A673 (cell line): ENCODE results near the gene EFHD2.
"Not testable (repeated sequence)": the region's sequence is repeated elsewhere in the genome, so short reads cannot be mapped to it uniquely, and the experiment has no call there.

ENCODE experiments used
- EZH2 ChIP-seq: fragments of 200-600 bp; sonication (generic); IDR thresholded peaks from 2 replicates; pipeline ENCODE4 v1.6.1; 2017; ENCODE audit warnings: borderline replicate concordance, low read depth, mild to moderate bottlenecking, mixed read lengths, antibody characterized with exemption, low read length; ENCODE audit not compliant: poor library complexity, severe bottlenecking
- TF ChIP-seq, protein P1 (sequence below): fragments of 300-800, 200-600 bp; sonication (generic); conservative IDR thresholded peaks from 2 replicates; pipeline ENCODE4 v1.5.1; 2017; ENCODE audit warnings: low read depth, mild to moderate bottlenecking, antibody characterized with exemption, low read length, moderate library complexity, mixed read lengths

DNA sequence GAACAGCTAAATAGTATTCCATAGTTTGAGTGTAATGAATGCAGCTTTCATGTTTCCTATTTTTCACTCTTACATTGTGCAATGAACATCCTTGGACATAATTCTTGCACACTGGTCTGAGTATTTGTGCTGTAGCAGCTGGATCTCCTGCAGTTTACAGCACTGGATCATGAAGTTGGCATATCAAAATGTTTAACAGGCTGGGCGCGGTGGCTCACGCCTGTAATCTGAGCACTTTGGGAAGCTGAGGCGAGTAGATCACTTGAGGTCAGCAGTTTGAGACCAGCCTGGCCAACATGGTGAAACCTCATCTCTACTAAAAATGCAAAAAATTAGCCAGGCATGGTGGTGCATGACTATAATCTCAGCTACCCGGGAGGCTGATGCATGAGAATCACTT, 61.4 kb downstream of the EFHD2 start:
- TF ChIP-seq, protein P1, sequence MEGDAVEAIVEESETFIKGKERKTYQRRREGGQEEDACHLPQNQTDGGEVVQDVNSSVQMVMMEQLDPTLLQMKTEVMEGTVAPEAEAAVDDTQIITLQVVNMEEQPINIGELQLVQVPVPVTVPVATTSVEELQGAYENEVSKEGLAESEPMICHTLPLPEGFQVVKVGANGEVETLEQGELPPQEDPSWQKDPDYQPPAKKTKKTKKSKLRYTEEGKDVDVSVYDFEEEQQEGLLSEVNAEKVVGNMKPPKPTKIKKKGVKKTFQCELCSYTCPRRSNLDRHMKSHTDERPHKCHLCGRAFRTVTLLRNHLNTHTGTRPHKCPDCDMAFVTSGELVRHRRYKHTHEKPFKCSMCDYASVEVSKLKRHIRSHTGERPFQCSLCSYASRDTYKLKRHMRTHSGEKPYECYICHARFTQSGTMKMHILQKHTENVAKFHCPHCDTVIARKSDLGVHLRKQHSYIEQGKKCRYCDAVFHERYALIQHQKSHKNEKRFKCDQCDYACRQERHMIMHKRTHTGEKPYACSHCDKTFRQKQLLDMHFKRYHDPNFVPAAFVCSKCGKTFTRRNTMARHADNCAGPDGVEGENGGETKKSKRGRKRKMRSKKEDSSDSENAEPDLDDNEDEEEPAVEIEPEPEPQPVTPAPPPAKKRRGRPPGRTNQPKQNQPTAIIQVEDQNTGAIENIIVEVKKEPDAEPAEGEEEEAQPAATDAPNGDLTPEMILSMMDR = not testable (repeated sequence)
- TF ChIP-seq EZH2 = not testable (repeated sequence)
